ENCODE measurements around the gene ACSS2.

ACSS2 gene

GRCh38 chr20:34916774-34917354 is 40.5 kb downstream of the ACSS2 start:
- DNase-seq: no peak

- no peak for DNase-seq
Measured at GRCh38 chr20:34920055-34920454, 43.6 kb downstream of the ACSS2 start.

- DNase-seq: no peak
Measured at GRCh38 chr20:34921436-34921835, 45.0 kb downstream of the ACSS2 start.

- DNase-seq: no peak
Measured at GRCh38 chr20:34922654-34923381, 46.4 kb downstream of the ACSS2 start.

- no peak for DNase-seq
Measured at GRCh38 chr20:34923414-34923813, 47.0 kb downstream of the ACSS2 start.

- DNase-seq: no peak
Measured at GRCh38 chr20:34925341-34925740, 48.9 kb downstream of the ACSS2 start.

GRCh38 chr20:34925981-34926380 is 49.6 kb downstream of the ACSS2 start:
- no peak for DNase-seq

- DNase-seq: no peak
Measured at GRCh38 chr20:34926581-34926980, 50.2 kb downstream of the ACSS2 start.

- DNase-seq: no peak
Measured at GRCh38 chr20:34927736-34928135, 51.3 kb downstream of the ACSS2 start.

- DNase-seq: no peak
Measured at GRCh38 chr20:34928411-34928810, 52.0 kb downstream of the ACSS2 start.

GRCh38 chr20:34931771-34932170 is 55.4 kb downstream of the ACSS2 start:
- DNase-seq: no peak

- no peak for DNase-seq
Measured at GRCh38 chr20:34938466-34939163, 62.2 kb downstream of the ACSS2 start.

- DNase-seq: no peak
Measured at GRCh38 chr20:34940081-34940481, 63.7 kb downstream of the ACSS2 start.

GRCh38 chr20:34941226-34941625 is 64.8 kb downstream of the ACSS2 start:
- no peak for DNase-seq

- DNase-seq: no peak
Measured at GRCh38 chr20:34942301-34942700, 65.9 kb downstream of the ACSS2 start.

GRCh38 chr20:34943808-34944567 is 67.6 kb downstream of the ACSS2 start:
- no peak for DNase-seq

- no peak for DNase-seq
Measured at GRCh38 chr20:34945315-34946077, 69.1 kb downstream of the ACSS2 start.

GRCh38 chr20:34946661-34947060 is 70.2 kb downstream of the ACSS2 start:
- DNase-seq: no peak

- no peak for DNase-seq
Measured at GRCh38 chr20:34947336-34947735, 70.9 kb downstream of the ACSS2 start.

GRCh38 chr20:34948030-34948429 is 71.6 kb downstream of the ACSS2 start:
- no peak for DNase-seq

- DNase-seq: no peak
Measured at GRCh38 chr20:34949120-34949519, 72.7 kb downstream of the ACSS2 start.

- no peak for DNase-seq
Measured at GRCh38 chr20:34951252-34951651, 74.8 kb downstream of the ACSS2 start.

- DNase-seq: no peak
Measured at GRCh38 chr20:34951652-34952051, 75.2 kb downstream of the ACSS2 start.

Data from NCI-H774 (cell line).